GM19193 (cell line): Measurements from ENCODE around the gene SVOP.

Experiments used
- POLR2A ChIP-seq: IDR thresholded peaks from 4 replicates; pipeline ENCODE4 v1.6.1; 2011; ENCODE audit not compliant: insufficient read depth, insufficient read length; ENCODE audit errors: extremely low read depth

SVOP gene

GRCh38 chr12:109047081-109047805 lies 26.4 kb upstream of the SVOP start:
- TF ChIP-seq POLR2A: no peak

- no peak for TF ChIP-seq POLR2A
These were observed 23.4 kb upstream of the SVOP start for GRCh38 chr12:109044241-109044640.

DNA sequence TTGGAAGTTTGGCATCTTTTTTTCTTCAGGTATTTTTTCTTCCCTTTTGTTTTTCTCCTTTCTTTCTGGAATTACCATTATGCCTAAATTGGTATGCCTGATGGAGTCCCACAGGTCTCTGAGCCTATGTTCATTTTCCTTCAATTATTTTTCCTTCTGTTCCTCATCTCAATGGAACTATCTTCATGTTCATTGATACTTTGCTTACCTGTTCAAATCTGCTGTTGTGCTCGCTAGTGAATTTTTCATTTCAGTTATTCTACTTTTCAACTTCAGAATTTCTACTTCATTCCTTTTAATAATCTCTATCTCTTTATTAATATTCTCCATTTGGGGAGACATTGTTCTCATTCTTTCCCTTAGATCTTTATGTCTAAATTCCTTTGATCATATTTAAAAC lies 16.1 kb upstream of the SVOP start:
- no peak for TF ChIP-seq POLR2A

GRCh38 chr12:109033239-109034196 lies 12.7 kb upstream of the SVOP start:
- TF ChIP-seq POLR2A: no peak

GRCh38 chr12:109029411-109029810 lies 8.5 kb upstream of the SVOP start:
- TF ChIP-seq POLR2A: no peak

- TF ChIP-seq POLR2A: no peak
These were observed 6.9 kb upstream of the SVOP start for GRCh38 chr12:109027767-109028166.

- TF ChIP-seq POLR2A: no peak
These were observed 597 bp downstream of the SVOP start for GRCh38 chr12:109020146-109020795.

DNA sequence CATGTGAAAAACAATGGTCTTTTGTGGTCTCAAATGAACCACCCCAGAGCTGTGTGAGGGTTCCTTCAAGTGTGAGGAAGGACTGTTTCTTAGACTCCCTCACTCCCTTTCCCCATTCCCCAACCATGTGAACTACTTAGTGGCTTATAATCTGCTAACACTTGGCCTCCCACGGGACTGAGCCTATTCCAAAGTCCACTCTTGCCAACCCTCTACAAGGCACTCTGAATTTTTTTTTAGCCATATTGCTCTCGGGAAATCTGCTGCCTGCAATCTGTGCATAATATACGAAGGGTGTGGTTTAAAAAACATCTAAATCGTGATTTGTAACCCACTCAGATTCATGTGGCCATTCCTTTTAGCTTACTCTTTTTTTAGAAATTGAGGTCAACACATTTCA lies 2.6 kb downstream of the SVOP start:
- TF ChIP-seq POLR2A: no peak

DNA sequence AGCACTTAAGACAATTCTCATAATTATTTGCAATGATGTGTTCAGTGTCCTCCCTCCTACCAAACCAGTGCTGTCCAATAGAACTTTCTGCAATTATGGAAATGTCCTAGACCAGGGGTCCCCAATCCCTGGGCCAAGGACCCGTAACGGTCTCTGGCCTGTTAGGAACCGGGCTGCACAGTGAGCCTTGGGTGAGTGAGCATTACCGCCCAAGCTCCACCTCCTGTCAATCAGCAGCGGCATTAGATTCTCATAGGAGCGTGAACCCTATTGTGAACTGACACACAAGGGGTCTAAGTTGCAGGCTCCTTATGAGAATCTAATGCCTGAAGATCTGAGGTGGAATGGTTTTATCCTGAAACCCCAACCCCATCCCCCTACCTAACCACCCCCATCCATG lies 3.9 kb downstream of the SVOP start:
- no peak for TF ChIP-seq POLR2A

DNA sequence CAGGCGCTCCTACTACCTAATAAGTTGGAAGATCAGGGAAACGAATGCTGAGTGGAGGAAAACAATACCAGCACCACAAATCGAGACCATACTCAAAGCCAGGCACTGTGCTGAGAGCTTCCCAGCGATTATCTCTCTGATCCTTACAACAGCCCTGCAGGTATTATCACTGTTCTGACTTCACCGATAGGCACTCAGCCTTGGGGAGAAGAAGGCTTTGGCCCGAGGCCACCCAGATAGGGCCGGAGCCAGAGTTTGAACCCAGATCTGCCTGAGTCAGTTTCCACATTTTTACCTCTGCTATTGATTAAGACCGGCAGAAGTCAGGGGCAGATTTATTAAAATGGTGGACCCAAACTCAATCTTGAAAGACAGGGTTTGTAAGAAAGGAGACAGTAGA lies 4.9 kb downstream of the SVOP start:
- TF ChIP-seq POLR2A: no peak

GRCh38 chr12:109014984-109015765 lies 5.7 kb downstream of the SVOP start:
- no peak for TF ChIP-seq POLR2A

- TF ChIP-seq POLR2A: no peak
These were observed 10.6 kb downstream of the SVOP start for GRCh38 chr12:109010259-109010658.

DNA sequence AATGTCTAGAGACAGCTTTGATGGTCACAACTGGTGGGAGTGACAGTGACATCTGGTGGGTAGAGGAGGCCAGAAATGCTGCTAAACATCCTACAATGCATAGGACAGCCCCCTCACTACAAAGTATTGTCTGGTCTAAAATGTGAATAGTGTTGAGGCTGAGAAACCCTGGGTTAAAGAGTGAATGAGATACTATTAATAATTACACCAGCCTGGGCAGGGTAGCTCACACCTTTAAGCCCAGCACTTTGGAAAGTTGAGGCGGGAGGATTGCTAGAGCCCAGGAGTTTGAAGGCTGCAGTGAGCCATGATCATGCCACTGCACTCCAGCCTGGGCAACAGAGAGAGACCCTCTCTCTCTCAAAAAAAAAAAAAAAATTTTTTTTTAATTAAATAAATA lies 11.1 kb downstream of the SVOP start:
- TF ChIP-seq POLR2A: no peak

DNA sequence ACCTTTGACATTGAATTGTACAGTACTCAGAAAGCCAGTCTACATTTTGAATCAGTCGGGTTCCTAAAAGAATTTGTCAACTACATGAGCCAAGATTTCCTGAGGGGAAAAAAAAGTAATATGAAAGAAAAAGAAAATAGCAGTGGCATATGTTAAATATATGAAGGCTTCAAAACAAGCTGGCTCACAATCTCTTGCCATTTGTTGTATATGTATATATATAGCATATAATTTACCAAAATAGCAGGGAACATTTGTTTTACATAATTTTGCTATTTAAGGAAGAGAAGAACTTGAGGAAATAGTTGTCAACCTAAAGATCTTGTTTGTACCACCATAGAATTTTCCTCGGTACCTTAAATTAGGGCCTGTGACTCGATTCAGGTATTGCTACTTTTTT lies 16.9 kb downstream of the SVOP start:
- TF ChIP-seq POLR2A: no peak

GRCh38 chr12:108996320-108996719 lies 24.5 kb downstream of the SVOP start:
- no peak for TF ChIP-seq POLR2A

DNA sequence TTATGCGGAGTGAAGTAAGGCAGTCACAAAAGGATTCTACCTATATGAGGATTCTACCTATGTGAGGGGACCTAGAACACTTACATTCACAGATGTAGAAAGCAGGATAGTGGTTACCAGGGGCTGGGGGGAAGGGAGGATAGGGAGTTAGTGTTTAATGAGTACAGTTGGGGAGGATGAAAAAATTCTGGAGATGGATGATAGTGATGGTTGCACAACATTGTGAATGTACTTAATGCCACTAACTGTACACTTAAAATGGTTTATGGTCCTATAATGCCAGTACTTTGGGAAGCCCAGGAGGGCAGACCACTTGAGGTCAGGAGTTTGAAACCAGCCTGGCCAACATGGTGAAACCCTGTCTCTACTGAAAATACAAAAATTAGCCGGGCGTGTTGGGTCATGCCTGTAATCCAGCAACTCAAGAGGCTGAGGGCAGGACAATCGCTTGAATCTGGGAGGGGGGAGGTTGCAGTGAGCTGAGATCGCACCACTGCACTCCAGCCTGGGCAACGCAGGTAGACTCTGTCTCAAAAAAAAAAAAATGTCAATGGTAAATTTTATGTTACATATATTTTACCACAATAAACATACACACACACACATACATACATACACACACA lies 25.4 kb downstream of the SVOP start:
- TF ChIP-seq POLR2A: no peak
